PC-9 (cell line): ENCODE measurements around the gene RUNX1. TPM values are rescaled to one million over a fixed set of nuclear protein-coding genes. Genes with fewer than 3 reads are reported as not detected.

Source experiments
- BruUV-seq: library from RNA; stranded (reverse); fragments of 400-500 nt; replicated peaks from 2 replicates; lab custom pipeline; 2021; lab: Mats Ljungman, UMichigan
- CTCF ChIA-PET: fragments of 300-600 bp; sonication (Branson Sonifier 250); formaldehyde crosslinking; loops from one replicate; lab custom pipeline; 2022; ENCODE audit warnings: antibody characterized with exemption; lab: Charles Lee
- POLR2A ChIA-PET: fragments of 300-600 bp; sonication (Branson Sonifier 250); formaldehyde crosslinking; loops from one replicate; lab custom pipeline; 2022; ENCODE audit warnings: antibody characterized with exemption; ENCODE audit not compliant: unreplicated experiment; lab: Charles Lee
- DNase-seq, 2 experiments: peaks; one replicate each; pipeline versions ENCODE4 v3.0.0 to v3.0.0-alpha.2; 2015 to 2022; ENCODE audit warnings: mixed read lengths in 1 of 2
- H2AFZ ChIP-seq: fragments of 200-600 bp; sonication (generic); 2 replicates; pipeline ENCODE4 v1.8.1; 2017; ENCODE audit warnings: antibody characterized with exemption
- H3F3A ChIP-seq: fragments of 200-600 bp; sonication (generic); 2 replicates; pipeline ENCODE4 v1.8.1; 2017; ENCODE audit warnings: antibody characterized with exemption, mild to moderate bottlenecking, low read depth; ENCODE audit not compliant: insufficient read depth
- H3K27ac ChIP-seq: fragments of 200-600 bp; sonication (generic); 2 replicates; pipeline ENCODE4 v1.6.1; 2016; ENCODE audit warnings: mixed run types
- H3K27me3 ChIP-seq: fragments of 200-600 bp; sonication (generic); 2 replicates; pipeline ENCODE4 v1.6.1; 2016; ENCODE audit warnings: low read depth, mixed run types; ENCODE audit not compliant: insufficient read depth
- H3K36me3 ChIP-seq: fragments of 200-600 bp; sonication (generic); 2 replicates; pipeline ENCODE4 v1.6.1; 2016; ENCODE audit warnings: low read depth, mixed run types
- H3K4me1 ChIP-seq: fragments of 200-600 bp; sonication (generic); replicated peaks from 2 replicates; pipeline ENCODE4 v1.6.1; 2016; ENCODE audit warnings: mixed run types; ENCODE audit not compliant: insufficient read depth
- H3K4me2 ChIP-seq: fragments of 200-600 bp; sonication (generic); 2 replicates; pipeline ENCODE4 v1.6.1; 2017; ENCODE audit warnings: mixed run types
- H3K4me3 ChIP-seq: fragments of 200-600 bp; sonication (generic); 2 replicates; pipeline ENCODE4 v1.6.1; 2016; ENCODE audit warnings: mixed run types
- H3K79me2 ChIP-seq: fragments of 200-600 bp; sonication (generic); 2 replicates; pipeline ENCODE4 v1.6.1; 2017; ENCODE audit warnings: low read depth, mixed run types
- H3K9me2 ChIP-seq: fragments of 200-600 bp; sonication (generic); 2 replicates; pipeline ENCODE4 v1.8.1; 2017; ENCODE audit warnings: mild to moderate bottlenecking; ENCODE audit not compliant: insufficient read depth
- H3K9me3 ChIP-seq: fragments of 200-600 bp; sonication (generic); 2 replicates; pipeline ENCODE4 v1.8.1; 2016; ENCODE audit warnings: low read depth; ENCODE audit not compliant: insufficient read depth
- H4K20me1 ChIP-seq: fragments of 200-600 bp; sonication (generic); 2 replicates; pipeline ENCODE4 v1.8.1; 2017; ENCODE audit not compliant: insufficient read depth
- CTCF ChIP-seq: fragments of 200-600 bp; sonication (generic); conservative IDR thresholded peaks from 2 replicates; pipeline ENCODE4 v1.6.1; 2017; ENCODE audit warnings: mixed run types, antibody characterized with exemption, mild to moderate bottlenecking, moderate library complexity
- EZH2 ChIP-seq: fragments of 200-600 bp; sonication (generic); IDR thresholded peaks from 2 replicates; pipeline ENCODE4 v1.8.0; 2017; ENCODE audit warnings: antibody characterized with exemption, low read depth
- intact Hi-C: fragments of 100-400 bp; cut with micrococcal nuclease; formaldehyde crosslinking; loops from one replicate; pipeline ENCODE4 v1.10.0; 2022; ENCODE audit not compliant: unreplicated experiment
- total RNA-seq: library from RNA; stranded (reverse); gene quantifications from 2 replicates; pipeline ENCODE4 v1.2.3, GENCODE V29; 2021

The RUNX1 gene
- total RNA-seq, 1 experiment from 2014 or later, result 58.5 TPM

- no peak overlapping the region for H3K27ac ChIP-seq
- no peaks in the 10 kb centered on the region for H3K27me3 ChIP-seq
- no peak overlapping the region for H2AFZ ChIP-seq
- peaks cover 26% of the 10 kb centered on the region for H3K4me1 ChIP-seq
- ChIA-PET POLR2A (no interaction called here), CTCF (no interaction called here)
- H3K9me3 ChIP-seq, result no peaks in the 10 kb centered on the region
- H3K4me2 ChIP-seq, result no peak overlapping the region
- H3K79me2 ChIP-seq, result peaks cover 63% of the 10 kb centered on the region
- H3K9me2 ChIP-seq, result no peaks in the 10 kb centered on the region
- intact Hi-C loops, result loop anchor here (10.0 kb wide), 2 partner anchors 172 to 292 kb away; no protein-coding TSS in a partner anchor
- no TSS peak for BruUV-seq
- no peak for DNase-seq
- TF ChIP-seq EZH2 (no peak), CTCF (no peak)
- H3K36me3 ChIP-seq, result peaks cover 13% of the 10 kb centered on the region; the same call in 1 of the 2 replicates
- peaks cover 5% of the 10 kb centered on the region; the same call in 1 of the 2 replicates for H3F3A ChIP-seq
- H3K4me3 ChIP-seq, result no peak overlapping the region
- peaks cover 4% of the 10 kb centered on the region; the same call in 1 of the 2 replicates for H4K20me1 ChIP-seq
These were observed 86.4 kb downstream of the RUNX1 start for GRCh38 chr21:34962586-34963222.

GRCh38 chr21:34962136-34962535 is 87.0 kb downstream of the RUNX1 start:
- Histone ChIP-seq H3K4me3 (no peak overlapping the region), H4K20me1 (0 out of 2 replicates have a peak, but pooled peaks cover 4% of the 10 kb centered on the region), H3K36me3 (peaks cover 13% of the 10 kb centered on the region; the same call in 1 of the 2 replicates), H3K4me1 (peaks cover 22% of the 10 kb centered on the region), H3K9me2 (no peaks in the 10 kb centered on the region), H3K27ac (no peak overlapping the region), H3F3A (no peaks in the 10 kb centered on the region), H2AFZ (no peak overlapping the region), H3K4me2 (no peak overlapping the region), H3K27me3 (no peaks in the 10 kb centered on the region), H3K9me3 (no peaks in the 10 kb centered on the region), H3K79me2 (peaks cover 68% of the 10 kb centered on the region)
- no TSS peak for BruUV-seq
- DNase-seq, result no peak
- POLR2A ChIA-PET, result no interaction called here
- TF ChIP-seq EZH2 (no peak), CTCF (no peak)
- intact Hi-C loops, result loop anchor here (10.0 kb wide), 2 partner anchors 173 to 293 kb away; no protein-coding TSS in a partner anchor
- CTCF ChIA-PET, result no interaction called here

- Histone ChIP-seq H3K9me3 (no peaks in the 10 kb centered on the region), H3K36me3 (peaks cover 16% of the 10 kb centered on the region; the same call in 1 of the 2 replicates), H3K27me3 (no peaks in the 10 kb centered on the region), H4K20me1 (0 out of 2 replicates have a peak, but pooled peaks cover 4% of the 10 kb centered on the region), H3K4me2 (no peak overlapping the region), H3F3A (no peaks in the 10 kb centered on the region; the same call in 1 of the 2 replicates), H3K9me2 (no peaks in the 10 kb centered on the region), H3K4me1 (peaks cover 21% of the 10 kb centered on the region), H3K27ac (no peak overlapping the region), H3K79me2 (peaks cover 70% of the 10 kb centered on the region), H2AFZ (no peak overlapping the region), H3K4me3 (no peak overlapping the region)
- TF ChIP-seq EZH2 (no peak), CTCF (no peak)
- DNase-seq, result no peak
- intact Hi-C loops, result loop anchor here (10.0 kb wide), 2 partner anchors 174 to 294 kb away; no protein-coding TSS in a partner anchor
- CTCF ChIA-PET, result no interaction called here
- POLR2A ChIA-PET, result interaction anchor here (0.6 kb wide), 1 partner anchor 320 kb away, joined by 3 read pairs; no protein-coding TSS in a partner anchor
- BruUV-seq, result no TSS peak
These were observed 88.4 kb downstream of the RUNX1 start for GRCh38 chr21:34960687-34961086.
